PFSK-1 (cell line): ENCODE data around the gene MPP4.

ENCODE experiments used
- FOXP2 ChIP-seq: optimal IDR thresholded peaks from 2 replicates; pipeline ENCODE3; 2011; ENCODE audit warnings: borderline replicate concordance, control low read depth, inconsistent platforms; ENCODE audit not compliant: insufficient read depth; ENCODE audit errors: extremely low read length, extremely low read depth
- POLR2AphosphoS5 ChIP-seq: IDR thresholded peaks from 2 replicates; pipeline ENCODE4 v1.6.1; 2012; ENCODE audit warnings: low read depth, mild to moderate bottlenecking, control low read depth, low read length, moderate library complexity
- REST ChIP-seq, 2 experiments: IDR thresholded peaks; 2 replicates each; pipeline versions ENCODE4 v1.6.1 to v1.8.0; 2011 to 2012; ENCODE audit warnings: low read depth in 2 of 2, low read length in 2 of 2, control low read depth in 1 of 2, inconsistent platforms in 1 of 2, mild to moderate bottlenecking in 1 of 2, moderate library complexity in 1 of 2; ENCODE audit not compliant: insufficient read depth in 1 of 2
- SIN3A ChIP-seq: IDR thresholded peaks from 2 replicates; pipeline ENCODE4 v1.6.1; 2012; ENCODE audit warnings: mild to moderate bottlenecking, low read length, moderate library complexity, borderline replicate concordance; ENCODE audit not compliant: insufficient read depth
- TAF1 ChIP-seq: IDR thresholded peaks from 2 replicates; pipeline ENCODE4 v1.6.1; 2012; ENCODE audit warnings: low read length, control low read depth, borderline replicate concordance; ENCODE audit not compliant: insufficient read depth

- TF ChIP-seq SIN3A = no peak
- no peak for TF ChIP-seq POLR2AphosphoS5
- TF ChIP-seq REST (IDR thresholded peaks at IDR 0.05; ENCODE audit: insufficient read depth in 1 of 2, low read depth in 2 of 2, low read length in 2 of 2) = no peak
- TF ChIP-seq TAF1 = no peak
- TF ChIP-seq FOXP2 = no peak
These were observed 45.2 kb downstream of the MPP4 start for GRCh38 chr2:201653221-201653620.
